ENCODE measurements around the gene MGLL.

The MGLL gene

GRCh38 chr3:127787571-127788365 lies 34.5 kb downstream of the MGLL start:
- no peak for DNase-seq

- DNase-seq, result no peak
Measured at GRCh38 chr3:127787071-127787490, 35.2 kb downstream of the MGLL start.

GRCh38 chr3:127786353-127787070 lies 35.8 kb downstream of the MGLL start:
- no peak for DNase-seq

- no peak for DNase-seq
Measured at GRCh38 chr3:127785711-127786265, 36.5 kb downstream of the MGLL start.

DNA sequence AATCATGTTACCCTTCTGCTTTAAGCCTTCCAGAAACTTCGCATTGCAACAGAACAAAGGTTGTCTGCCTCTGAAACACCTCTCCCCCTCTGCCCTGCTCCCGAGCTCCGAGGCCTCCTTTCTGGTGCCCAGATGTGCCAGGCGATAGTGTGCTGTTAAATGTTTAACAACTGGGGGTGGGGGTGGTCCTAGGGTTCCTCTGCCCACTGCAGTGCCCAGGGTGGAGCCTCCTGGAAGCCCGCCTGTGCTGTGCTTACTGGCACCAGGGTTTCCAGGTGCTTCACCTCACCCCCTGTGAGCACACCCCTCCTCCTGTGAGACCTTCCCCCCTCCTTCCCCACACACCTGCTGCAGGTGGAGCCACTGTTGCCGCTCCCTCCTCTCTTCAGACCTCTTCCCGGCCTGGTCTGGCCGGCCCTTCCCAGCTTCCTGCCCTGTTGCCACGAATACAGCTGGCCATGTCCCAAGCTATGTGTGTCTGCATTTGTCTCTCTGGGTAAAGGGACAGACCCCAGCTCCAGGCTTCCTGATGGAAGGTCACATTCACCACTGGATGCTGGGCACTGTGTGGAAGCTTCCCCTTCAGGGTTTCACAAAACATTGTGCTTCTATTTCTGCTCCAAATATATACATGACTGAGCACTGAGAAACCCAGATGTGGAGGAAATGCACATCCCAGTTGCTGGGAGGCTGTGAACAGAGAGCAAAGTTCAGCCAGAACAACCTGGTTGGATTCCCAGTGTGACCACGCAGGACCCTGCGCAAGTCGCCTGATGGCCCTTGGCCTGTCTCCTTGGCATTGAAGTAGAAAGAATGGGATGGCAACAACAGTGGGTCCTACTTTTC lies 37.2 kb downstream of the MGLL start:
- DNase-seq, result no peak

GRCh38 chr3:127784283-127784682 lies 38.0 kb downstream of the MGLL start:
- DNase-seq, result no peak

DNA sequence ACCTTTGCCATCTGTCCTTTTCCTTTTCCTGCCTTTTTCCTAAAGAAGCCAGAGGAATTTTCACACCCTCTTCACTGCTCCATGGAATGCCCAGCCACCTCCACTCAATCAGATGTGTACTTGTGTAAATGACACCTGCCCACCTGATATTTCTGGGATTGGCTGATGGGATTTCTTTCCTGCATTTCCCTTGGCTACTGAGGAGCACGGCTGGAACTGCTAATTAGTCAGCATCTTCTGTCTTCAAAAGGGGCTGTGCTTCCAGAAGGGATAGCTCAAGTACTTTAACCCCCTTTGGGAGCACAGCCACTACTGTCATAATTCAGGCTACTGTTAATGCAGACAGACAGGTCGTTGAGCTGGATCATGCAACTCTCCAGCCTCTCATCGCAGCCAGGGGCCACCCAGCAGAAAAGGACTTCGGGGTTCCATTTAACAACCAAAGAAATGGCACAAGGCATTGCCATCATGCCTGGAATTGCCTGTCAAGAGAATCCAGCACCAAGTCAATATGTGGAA lies 38.6 kb downstream of the MGLL start:
- DNase-seq, result no peak

DNA sequence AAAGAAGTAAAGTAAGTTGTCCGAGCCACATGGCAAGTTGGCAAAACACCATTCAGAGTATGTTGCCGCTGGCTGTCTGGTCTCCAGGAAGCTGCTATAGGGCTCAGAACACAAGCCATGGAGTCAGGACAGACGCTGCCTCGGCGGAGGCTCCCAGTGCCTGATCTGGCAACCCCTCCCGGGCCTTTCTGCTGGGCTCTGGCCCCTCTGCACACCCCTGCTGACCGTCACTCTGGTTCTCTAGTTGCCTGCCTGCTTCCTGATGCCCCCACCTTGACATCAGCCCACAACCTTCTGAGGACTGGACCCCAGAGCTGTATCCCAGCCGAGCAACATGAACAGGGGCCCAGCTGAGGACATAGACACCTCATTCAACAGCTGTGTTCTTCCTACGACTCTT lies 39.1 kb downstream of the MGLL start:
- DNase-seq, result no peak

DNA sequence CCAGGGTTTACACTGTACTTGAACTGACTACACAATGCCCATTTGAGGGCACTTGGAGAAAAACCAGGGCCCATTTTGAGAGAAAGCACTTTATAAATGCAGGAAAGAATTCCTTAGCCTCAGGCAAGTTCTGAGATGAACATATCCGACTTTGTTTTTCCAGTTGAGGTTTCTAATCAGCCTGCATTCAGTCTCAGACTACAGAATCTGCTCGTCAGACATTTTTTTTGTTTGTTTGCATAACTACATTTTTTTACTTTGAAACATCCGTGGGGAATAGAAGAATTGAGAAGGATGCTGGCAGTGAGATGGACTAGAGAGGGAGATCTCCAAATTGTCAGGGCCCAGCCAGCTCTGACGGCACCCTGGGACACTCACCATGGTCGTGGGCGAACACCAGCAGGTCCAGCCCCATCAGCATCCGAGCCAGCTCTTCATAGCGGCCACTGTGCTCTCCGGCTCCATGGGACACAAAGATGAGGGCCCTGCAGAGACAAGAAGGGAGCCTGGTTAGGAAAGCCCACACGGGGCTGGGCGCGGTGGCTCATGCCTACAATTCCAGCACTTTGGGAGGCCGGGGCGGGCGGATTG lies 40.8 kb downstream of the MGLL start:
- DNase-seq, result no peak

DNA sequence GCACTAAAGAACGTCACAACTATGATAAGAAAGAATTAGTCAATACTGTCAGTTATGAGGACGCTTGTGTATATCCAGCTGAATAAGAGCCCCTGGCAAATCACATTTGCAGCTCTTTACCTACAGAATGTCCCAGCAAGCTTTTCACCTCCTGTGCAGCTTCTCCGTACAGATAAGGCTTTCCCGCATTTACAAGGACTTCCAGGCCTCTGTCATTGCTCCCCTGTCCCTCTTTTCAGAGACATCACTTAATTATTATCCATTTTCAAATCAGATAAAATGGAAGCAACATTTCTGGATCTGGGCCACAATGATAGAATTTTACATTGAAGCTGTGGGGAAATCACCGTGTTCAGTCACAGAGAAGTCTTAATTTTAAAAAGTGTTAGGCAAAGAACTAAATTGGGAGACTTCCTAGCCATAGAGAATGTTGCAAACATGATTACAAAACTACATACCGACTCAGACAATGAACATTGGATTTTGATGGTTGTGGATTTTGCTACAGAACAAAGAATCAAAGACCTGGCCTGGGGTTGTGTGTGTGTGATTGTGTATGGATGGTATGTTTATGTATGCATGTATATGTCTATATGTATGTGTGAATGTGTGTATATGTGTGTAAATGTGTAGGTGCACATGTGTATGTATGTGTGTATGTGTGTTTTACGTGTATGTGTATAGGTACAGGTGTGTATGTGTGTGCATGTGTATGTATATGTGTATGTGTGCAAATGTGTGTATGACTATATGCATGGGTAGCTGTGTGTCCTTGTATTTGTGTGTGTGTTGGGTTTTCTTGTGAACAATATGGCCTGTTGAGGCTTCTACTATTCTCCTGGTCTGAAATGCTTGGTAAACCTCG lies 41.5 kb downstream of the MGLL start:
- DNase-seq, result no peak

GRCh38 chr3:127779747-127780146 lies 42.6 kb downstream of the MGLL start:
- DNase-seq, result no peak

DNA sequence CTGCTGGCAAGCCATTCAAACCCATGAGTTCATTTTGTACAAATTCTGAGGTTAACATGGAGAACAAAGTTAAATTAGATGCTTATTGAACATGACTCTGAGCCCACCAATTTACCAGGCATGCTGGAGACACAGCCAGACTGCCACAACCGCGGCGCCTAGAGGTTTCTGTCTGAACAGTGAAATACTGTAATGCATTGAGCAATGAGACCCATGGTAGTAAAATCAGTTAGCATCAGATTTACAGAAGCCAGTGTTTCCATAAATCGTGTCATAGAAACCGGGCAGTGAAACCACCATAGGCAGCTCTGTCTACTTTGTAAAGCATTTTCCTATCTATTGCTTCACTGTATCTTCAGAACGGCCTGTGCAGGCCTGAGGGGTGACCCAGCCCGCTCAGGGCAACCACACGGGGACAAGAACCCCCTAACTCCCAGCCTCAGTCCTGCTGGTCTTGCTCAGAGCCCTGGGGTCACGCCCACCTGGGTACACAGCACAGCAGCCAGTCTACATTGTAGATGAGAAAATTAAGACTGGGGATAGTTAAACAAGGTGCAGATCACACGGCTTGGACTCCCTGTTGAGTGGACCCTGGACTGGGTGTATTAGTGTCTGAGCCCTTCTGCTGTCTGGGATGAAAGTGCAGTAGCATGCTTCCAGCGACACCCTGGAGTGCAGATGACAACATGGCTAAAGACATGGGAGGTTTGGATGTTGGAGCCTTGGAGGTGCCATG lies 44.2 kb downstream of the MGLL start:
- DNase-seq, result no peak

DNA sequence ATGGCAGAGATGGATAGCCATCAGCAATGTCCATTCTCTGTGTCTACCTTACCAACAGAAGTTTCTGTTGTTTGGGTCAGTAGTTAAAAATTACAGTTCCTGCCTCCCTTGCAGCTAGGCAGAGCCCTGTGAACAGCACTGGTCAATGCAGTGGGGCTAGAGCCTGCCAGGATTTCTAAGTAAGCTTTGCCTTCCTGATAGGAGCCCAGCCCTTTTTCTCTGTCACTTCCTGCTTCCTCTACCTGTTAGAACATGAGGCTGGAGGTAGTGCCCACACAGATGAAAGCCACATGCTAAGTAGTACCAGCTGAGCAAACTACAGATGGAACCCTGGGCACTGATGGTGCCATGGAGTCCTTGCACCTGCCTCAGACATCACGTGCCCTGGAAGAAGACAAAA lies 45.0 kb downstream of the MGLL start:
- no peak for DNase-seq

GRCh38 chr3:127776347-127776746 lies 46.0 kb downstream of the MGLL start:
- DNase-seq, result no peak

GRCh38 chr3:127775398-127776109 lies 46.8 kb downstream of the MGLL start:
- no peak for DNase-seq

DNA sequence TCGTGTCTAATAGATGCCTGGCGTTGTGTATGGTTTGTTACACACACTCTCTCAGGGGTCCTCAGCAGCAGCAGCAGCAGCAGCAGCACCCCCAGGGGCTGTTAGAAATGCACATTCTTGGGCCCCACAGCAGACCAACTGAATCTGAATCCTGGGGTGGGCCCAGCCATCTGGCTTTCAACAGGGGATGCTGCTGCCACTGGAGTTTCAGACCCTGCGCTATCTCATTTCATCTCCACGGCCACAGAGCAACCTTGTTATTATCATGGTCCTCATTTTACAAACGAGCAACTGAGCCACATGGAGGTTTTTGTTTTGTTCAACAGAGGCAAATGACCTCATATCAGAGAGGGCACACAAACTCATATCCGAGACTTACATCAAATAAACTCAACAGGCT lies 47.7 kb downstream of the MGLL start:
- no peak for DNase-seq

- no peak for DNase-seq
Measured at GRCh38 chr3:127773752-127774395, 48.4 kb downstream of the MGLL start.

DNA sequence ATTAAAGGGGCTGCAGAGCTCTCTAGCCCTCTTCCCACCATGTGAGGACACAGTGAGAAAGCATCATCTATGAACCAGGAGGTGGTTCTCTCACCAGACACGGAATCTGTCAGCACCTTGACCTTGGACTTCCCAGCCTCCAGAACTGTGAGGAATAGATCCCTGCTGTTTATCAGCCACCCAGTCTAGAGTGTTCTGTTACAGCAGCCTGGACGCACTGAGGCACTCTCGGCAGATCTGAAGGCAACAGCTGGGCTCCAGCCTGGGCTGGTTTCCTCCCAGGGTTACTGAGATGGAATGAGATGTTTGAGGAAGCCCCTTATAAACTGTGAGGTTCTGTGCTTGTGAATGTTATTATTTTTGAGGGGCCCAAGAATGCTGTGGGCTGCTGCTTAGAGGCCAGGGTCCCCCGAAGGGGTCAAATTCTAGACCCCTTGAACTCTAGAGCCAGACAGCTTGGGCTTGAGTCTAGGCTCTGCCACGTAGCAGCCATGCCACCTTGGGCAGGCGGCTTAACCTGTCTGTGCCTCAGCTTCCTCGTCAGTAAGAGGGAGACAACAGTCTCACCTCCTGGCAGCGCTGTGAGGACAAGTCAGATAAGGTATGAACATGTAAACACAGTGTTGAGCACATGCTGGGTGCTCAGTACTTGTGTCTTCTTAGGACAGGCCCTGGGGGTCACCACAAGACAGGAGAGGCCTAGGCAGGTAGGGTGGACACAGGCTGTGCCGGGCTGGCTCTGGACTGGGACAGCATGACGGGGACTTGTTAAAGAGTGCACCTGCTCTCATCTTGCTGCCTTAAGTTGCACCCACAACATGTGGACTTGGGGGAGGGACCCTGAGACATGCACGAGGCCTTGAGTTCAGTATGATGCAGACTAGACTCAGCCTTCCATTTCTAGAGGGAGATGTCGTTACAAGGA lies 49.2 kb downstream of the MGLL start:
- no peak for DNase-seq

All from CD4-positive, alpha-beta T cell treated with Interleukin-10 for 1 hour (primary cell).